ENCODE data around the gene IMMP2L.

IMMP2L gene

DNA sequence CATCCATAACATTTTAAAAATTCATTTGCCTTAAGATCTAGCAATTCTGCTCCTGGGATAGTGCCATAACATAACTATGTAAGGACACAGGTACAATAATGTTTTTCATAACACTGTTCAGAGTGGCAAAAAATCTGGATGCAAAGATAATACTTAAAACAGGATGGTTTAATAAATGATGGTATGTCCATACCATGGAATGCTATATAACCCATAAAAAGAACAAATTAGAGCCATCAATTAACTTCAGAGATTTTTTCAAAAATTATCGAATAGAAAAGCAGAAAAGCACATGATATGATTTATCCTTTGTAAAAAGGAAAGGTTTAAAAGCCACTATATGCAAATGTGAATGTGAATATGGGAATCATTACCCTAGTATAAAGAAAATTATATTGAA is 664.8 kb downstream of the IMMP2L start:
- DNase-seq: no peak

GRCh38 chr7:110894111-110894510 is 668.2 kb downstream of the IMMP2L start:
- no peak for DNase-seq

- DNase-seq: no peak
Observed at GRCh38 chr7:110891197-110891596, 671.1 kb downstream of the IMMP2L start.

DNA sequence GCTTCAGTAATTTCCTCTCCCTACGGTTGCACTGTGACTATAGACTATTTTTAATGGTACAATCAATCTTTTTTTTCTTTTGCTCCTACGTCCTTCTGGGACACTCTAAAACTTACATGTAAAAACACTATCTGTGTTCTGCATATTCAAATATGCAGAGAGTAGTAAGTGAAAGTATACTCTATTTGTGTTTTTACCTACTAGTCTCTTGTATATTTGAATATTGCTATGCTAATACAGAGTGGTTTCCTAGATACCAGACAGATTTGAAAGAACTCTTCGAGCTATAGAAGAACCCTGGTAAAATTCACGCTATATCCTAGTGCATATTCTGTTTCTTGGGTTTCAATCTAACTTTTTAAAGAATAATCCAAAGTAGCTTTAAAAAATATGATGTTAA is 672.2 kb downstream of the IMMP2L start:
- peak; percentile 92 for DNase-seq

DNA sequence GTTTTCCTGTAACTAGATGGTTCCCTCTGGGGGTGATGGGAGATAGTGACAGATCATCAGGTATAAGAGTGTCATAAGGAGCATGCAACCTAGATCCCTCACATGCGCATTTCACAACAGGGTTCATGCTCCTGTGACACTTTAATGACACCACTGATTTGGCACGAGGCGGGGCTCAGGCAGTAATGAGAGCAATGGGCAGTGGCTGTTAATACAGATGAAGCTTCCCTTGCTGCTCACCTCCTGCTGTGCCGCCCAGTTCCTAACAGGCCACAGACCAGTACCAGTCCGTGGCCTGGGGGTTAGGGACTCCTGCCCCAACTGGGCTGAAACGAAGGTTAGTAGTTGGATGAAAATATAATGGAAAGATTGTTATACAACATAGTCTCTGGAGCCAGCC is 673.0 kb downstream of the IMMP2L start:
- DNase-seq: no peak

DNA sequence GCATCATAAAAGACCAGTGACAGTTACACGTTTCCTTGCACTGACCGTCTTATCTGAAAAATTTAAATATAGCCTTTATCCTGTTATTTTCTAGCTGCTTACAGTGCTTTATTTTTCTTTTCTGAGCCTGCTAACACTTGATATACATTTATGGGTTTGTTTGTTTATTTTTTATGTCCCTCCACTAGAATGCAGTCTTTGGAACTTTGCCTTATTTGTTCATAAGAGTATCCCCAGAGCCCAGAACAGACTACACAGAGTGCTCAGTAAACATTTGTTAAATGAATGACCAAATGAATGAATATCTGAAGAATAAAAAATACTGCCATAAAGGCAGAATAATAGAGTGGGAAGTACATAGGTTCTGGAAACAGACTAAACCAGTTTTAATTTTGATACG is 673.7 kb downstream of the IMMP2L start:
- DNase-seq: no peak

DNA sequence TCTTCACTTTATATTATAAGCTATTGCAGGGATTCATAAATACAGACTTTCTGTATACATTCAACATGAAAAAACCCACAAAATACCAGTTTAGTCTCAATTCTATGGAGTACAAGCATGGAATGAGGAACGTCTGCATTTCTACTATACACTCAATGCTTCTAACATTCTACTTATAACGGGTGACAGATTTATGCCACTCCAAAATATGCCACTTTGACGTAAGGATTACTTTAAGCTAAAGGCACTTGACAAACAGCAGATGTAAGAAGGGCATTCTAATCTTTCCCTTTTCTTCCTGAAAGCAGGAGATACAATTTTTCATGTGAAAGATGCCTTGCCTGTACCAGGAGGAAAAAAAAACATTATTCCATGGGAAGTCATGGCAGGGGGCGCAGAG is 676.8 kb downstream of the IMMP2L start:
- DNase-seq: no peak

- DNase-seq: no peak
Observed at GRCh38 chr7:110881721-110882120, 680.6 kb downstream of the IMMP2L start.

DNA sequence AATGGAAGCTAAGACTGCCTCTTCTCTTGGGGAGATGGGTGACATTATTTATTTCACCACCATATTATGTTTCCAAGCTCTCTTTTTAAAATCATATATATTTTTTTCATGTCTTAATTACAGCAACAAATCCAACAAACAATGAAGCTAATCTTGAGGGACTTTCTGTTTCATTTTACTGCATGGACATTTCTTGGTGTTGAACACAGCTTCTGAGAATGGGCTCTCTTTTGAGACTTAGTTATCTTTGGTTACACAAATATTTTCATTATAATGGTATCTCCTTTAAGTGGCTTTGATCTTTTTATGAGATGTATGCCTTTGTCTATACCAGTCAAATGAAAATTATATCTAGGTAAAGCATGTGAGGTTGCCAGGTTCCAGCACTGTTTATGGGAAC is 681.3 kb downstream of the IMMP2L start:
- DNase-seq: no peak

GRCh38 chr7:110877016-110877415 is 685.3 kb downstream of the IMMP2L start:
- DNase-seq: no peak

GRCh38 chr7:110875346-110875745 is 686.9 kb downstream of the IMMP2L start:
- no peak for DNase-seq

GRCh38 chr7:110871856-110872255 is 690.4 kb downstream of the IMMP2L start:
- no peak for DNase-seq

- no peak for DNase-seq
Observed at GRCh38 chr7:110870926-110871325, 691.4 kb downstream of the IMMP2L start.

DNA sequence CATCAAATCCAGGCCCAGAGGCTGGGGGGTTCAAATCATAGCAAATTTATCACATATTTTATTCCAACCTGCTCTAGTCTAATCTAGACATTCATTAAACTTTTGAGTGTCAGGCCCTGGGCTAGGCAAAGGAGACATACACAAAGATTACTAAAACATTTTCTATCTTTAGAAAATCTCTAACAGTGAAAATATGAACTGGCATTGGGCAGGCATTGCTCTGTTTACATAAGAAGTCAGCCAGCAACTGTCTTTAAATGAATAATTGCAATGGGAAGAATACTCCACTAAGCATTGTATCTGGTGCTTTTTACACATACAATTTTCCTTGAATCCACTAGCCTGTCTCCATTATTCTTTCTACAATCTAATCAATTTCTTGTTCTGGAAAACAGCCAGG is 693.8 kb downstream of the IMMP2L start:
- no peak for DNase-seq

DNA sequence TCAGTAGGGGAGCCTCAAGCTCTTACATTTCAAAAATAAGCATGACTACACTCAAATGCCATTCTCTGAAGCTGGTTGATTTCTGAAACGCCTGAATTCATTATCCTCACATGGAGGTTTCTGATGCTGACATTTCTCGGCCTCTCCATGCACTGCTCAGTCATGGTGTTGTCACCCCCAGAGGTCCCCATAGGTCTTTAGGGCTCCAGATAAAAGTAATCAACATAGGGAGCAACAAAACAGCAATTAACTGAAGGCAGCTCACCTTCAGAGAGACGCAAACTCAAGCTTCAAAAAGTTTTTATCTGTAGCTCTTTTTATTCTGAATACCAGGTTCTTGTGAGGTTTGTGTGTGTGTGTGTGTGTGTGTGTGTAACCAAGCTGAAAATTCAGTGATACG is 694.5 kb downstream of the IMMP2L start:
- no peak for DNase-seq

- DNase-seq: no peak
Observed at GRCh38 chr7:110863258-110863657, 699.0 kb downstream of the IMMP2L start.

DNA sequence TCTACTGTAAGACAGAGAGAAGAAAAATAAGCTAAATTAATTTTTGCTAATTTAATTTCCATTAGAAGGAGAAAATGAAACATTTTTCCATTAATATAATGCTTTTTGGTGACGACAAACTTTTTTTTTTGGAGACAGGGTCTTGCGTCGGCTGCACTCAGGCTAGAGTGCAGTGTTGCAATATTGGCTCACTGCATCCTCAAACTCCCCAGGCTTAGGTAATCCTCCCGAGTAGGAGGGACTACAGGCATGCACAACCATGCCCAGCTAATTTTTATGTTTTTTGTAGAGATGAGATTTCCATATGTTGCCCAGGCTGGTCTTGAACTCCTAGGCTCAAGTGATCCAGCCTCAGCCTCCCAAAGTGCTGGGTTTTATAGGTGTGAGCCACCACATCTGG is 701.1 kb downstream of the IMMP2L start:
- DNase-seq: no peak

DNA sequence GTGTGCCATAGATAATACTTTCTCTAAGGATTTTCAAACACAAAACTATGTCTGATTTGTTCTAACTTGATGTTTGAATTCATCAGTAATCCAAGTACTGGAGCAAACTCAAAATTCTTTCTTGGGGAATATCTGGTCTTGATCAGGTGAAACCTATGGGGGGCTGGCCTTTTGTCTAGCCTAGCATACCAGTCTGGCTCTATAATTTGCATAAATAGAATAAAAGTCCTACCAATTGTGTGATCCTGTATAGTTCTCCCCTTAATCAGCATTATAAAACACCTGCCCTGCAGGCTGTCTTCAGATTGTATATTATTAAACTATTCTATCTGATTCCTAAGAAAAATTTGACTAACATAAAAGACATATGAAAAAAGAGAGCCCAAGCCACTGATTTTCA is 705.2 kb downstream of the IMMP2L start:
- DNase-seq: no peak

GRCh38 chr7:110856704-110857103 is 705.6 kb downstream of the IMMP2L start:
- no peak for DNase-seq

DNA sequence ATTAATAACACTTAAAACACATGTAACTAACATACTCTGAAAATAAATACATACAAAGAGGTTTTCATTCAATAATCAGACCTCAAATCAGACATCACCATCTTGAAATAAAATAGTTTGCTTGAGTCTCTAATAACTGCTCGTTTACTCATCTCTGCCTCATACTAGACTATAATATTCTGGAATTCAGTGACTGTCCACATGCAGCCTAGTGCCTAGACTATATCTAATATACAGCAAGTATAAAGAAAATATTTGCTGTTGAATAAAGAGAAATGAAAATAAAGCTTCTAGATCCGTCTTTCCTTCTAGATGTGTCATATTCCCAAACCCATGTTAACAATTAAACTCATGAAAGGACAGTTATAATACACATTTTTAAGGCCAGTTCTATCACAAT is 707.6 kb downstream of the IMMP2L start:
- no peak for DNase-seq

- no peak for DNase-seq
Observed at GRCh38 chr7:110854166-110854565, 708.1 kb downstream of the IMMP2L start.

DNA sequence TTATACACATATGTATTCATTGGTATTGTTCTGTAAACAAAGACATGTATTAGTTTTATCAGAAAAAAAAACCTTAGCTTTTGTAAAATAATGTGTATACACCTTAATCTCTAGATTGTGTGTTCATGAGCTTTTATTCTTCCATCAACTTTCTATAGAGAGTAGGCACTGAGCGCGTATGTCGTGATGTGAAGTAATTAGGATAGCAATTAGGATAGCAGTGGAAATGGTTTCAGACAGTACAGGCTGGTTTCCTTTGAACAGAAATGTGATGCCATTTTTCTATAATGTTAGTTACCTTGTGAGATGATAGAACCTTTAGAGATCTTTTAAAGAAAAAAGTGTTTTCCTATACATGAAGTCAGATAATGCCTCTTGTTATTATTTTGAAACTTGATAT is 709.0 kb downstream of the IMMP2L start:
- DNase-seq: no peak

DNA sequence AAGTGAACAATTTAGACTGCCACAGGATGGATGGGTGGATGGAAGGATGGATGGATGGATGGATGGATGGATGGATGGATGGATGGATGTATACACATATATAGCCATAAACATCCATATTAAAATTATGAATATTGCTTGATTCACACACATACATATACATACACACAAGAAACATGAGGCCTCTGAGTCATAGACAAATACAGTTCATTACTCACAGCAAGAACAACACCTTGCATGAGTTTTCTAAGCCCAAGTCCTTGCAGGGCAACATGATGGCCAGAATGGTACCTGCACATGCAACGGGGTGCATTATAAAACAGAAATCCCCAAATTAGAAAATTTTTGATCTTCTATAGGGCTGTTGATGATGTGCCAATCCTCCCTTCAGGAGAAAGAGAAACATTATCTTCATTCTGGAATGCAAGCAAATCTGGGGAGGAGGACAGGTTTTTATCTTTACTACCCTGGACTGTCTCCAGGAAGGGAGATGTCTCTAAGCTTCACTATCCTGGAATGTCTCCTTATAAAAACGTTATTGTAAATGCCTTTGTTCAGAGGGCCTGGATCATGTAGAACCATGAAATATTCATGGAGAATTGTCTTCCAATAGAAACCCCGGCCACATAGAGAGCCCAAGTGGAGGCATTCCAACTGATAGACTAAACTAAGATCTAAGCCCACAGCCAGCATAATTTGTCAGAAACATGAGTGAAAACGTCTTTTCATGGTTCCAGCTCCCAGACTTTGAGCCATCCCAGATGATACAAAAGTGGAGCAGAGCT is 709.9 kb downstream of the IMMP2L start:
- DNase-seq: no peak

DNA sequence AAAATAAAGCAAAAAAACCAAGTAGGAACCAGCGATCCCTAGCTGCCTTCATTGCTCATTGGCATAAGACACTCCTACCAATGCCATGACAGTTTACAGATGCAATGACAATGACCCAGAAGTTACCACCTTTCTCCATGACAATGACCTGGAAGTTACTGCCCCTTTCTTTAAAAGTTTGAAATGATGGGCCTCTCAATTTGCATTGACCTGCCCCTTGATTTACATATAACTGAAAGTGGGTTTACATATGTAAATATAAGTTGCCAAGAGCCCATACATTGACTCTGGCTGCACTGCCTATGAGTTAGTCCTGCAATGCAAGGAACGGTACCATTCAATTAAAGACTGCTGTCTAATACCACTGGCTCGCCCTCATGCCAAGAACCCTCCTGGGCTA is 712.1 kb downstream of the IMMP2L start:
- DNase-seq: peak; percentile 17

GRCh38 chr7:110842796-110843195 is 719.5 kb downstream of the IMMP2L start:
- DNase-seq: no peak

Data from NCI-H526 treated with DMSO at 0.1 percent for 48 hours (cell line).